Calu3 (cell line): ENCODE measurements around the gene ADAD1. TPM values are rescaled to one million over a fixed set of nuclear protein-coding genes. Genes with fewer than 3 reads are reported as not detected.

Experiments
- Bru-seq: library from RNA; stranded (reverse); fragments of 400-500 nt; gene quantifications from one replicate; lab custom pipeline; 2021; lab: Mats Ljungman, UMichigan
- BruChase-seq, 2 experiments: library from RNA; stranded (reverse); fragments of 400-500 nt; gene quantifications; one replicate each; lab custom pipeline; 2021; lab: Mats Ljungman, UMichigan
- BruUV-seq: library from RNA; stranded (reverse); fragments of 400-500 nt; replicated peaks from 2 replicates; lab custom pipeline; 2021; lab: Mats Ljungman, UMichigan
- CTCF ChIA-PET: fragments of 300-600 bp; sonication (Branson Sonifier 250); formaldehyde crosslinking; loops from one replicate; lab custom pipeline; 2022; ENCODE audit warnings: antibody characterized with exemption; lab: Charles Lee
- DNase-seq: peaks from one replicate; pipeline ENCODE4 v3.0.0; 2022
- H3K27ac Mint-ChIP-seq: one replicate; pipeline ENCODE4 v1.8.0; 2022; ENCODE audit warnings: mixed read lengths; ENCODE audit not compliant: unreplicated experiment
- H3K27me3 Mint-ChIP-seq: one replicate; pipeline ENCODE4 v1.8.0; 2022; ENCODE audit warnings: mixed read lengths; ENCODE audit not compliant: unreplicated experiment
- H3K36me3 Mint-ChIP-seq: one replicate; pipeline ENCODE4 v1.8.0; 2022; ENCODE audit warnings: mild to moderate bottlenecking, moderate library complexity, mixed read lengths; ENCODE audit not compliant: insufficient read depth, unreplicated experiment
- H3K4me1 Mint-ChIP-seq: one replicate; pipeline ENCODE4 v1.8.0; 2022; ENCODE audit warnings: mild to moderate bottlenecking, low read depth, mixed read lengths; ENCODE audit not compliant: unreplicated experiment
- H3K4me3 Mint-ChIP-seq: one replicate; pipeline ENCODE4 v1.8.0; 2022; ENCODE audit warnings: mild to moderate bottlenecking, low read depth, moderate library complexity, mixed read lengths; ENCODE audit not compliant: unreplicated experiment
- H3K9me3 Mint-ChIP-seq: one replicate; pipeline ENCODE4 v1.8.0; 2022; ENCODE audit warnings: low read depth, mixed read lengths; ENCODE audit not compliant: unreplicated experiment
- CTCF ChIP-seq: fragments of 200-600 bp; IDR thresholded peaks from one replicate; pipeline ENCODE4 v1.8.0; 2022; ENCODE audit warnings: antibody characterized with exemption; ENCODE audit not compliant: unreplicated experiment
- intact Hi-C: fragments of 100-400 bp; cut with micrococcal nuclease; formaldehyde crosslinking; loops from one replicate; pipeline ENCODE4 v1.10.0; 2022; ENCODE audit not compliant: unreplicated experiment
- long read RNA-seq: library from polyadenylated mRNA; stranded (forward); transcript quantifications from one replicate; pipeline ENCODE4 v2.0.0, GENCODE V29; 2022
- total RNA-seq: library from RNA; stranded (reverse); gene quantifications from 2 replicates; pipeline ENCODE4 v1.2.3, GENCODE V29; 2022

ADAD1 gene
- not detected in 2 replicates for total RNA-seq
- percentile 7 among the genes with signal in this experiment for Bru-seq, nascent RNA
- BruChase-seq, experiment 1, labeled RNA remaining after a 6-hour chase, result percentile 2 among the genes with signal in this experiment
- percentile 2 among the genes with signal in this experiment for BruChase-seq, experiment 2, labeled RNA remaining after a 2-hour chase
- long read RNA-seq, result 0 reads

- no peak for TF ChIP-seq CTCF
- no peaks in the 10 kb centered on the region for H3K27me3 Mint-ChIP-seq
- DNase-seq, result no peak
- no peaks in the 10 kb centered on the region for H3K9me3 Mint-ChIP-seq
- CTCF ChIA-PET, result no interaction called here
- H3K27ac Mint-ChIP-seq, result no peak within 1 kb of the TSS
- intact Hi-C loops, result no loop called here
- no peaks in the 10 kb centered on the region for H3K4me1 Mint-ChIP-seq
- H3K36me3 Mint-ChIP-seq, result no peaks in the 10 kb centered on the region
- BruUV-seq, result no TSS peak
- no peak within 1 kb of the TSS for H3K4me3 Mint-ChIP-seq
Measured at GRCh38 chr4:122378711-122379110, at the start of gene ADAD1. Gene ADAD1 (plus strand): TSS chr4:122379011. CDS start chr4:122380070, 1,059 bp downstream.

GRCh38 chr4:122329876-122330565 lies 48.8 kb upstream of the ADAD1 start:
- Mint-ChIP-seq H3K4me1 (no peaks in the 10 kb centered on the region), H3K27me3 (no peaks in the 10 kb centered on the region), H3K9me3 (no peaks in the 10 kb centered on the region), H3K4me3 (no peak overlapping the region), H3K27ac (no peak overlapping the region), H3K36me3 (no peaks in the 10 kb centered on the region)
- intact Hi-C loops, result no loop called here
- no TSS peak for BruUV-seq
- no peak for TF ChIP-seq CTCF
- no peak for DNase-seq
- CTCF ChIA-PET, result no interaction called here

- no TSS peak for BruUV-seq
Measured at GRCh38 chr4:122331195-122331594, 47.6 kb upstream of the ADAD1 start.

GRCh38 chr4:122334828-122335227 lies 44.0 kb upstream of the ADAD1 start:
- no TSS peak for BruUV-seq
- H3K36me3 Mint-ChIP-seq, result no peaks in the 10 kb centered on the region
- intact Hi-C loops, result no loop called here
- no peaks in the 10 kb centered on the region for H3K9me3 Mint-ChIP-seq
- CTCF ChIA-PET, result no interaction called here
- H3K27ac Mint-ChIP-seq, result no peak overlapping the region
- no peak for TF ChIP-seq CTCF
- H3K4me1 Mint-ChIP-seq, result no peaks in the 10 kb centered on the region
- DNase-seq, result no peak
- H3K4me3 Mint-ChIP-seq, result no peak overlapping the region
- H3K27me3 Mint-ChIP-seq, result no peaks in the 10 kb centered on the region

More at GRCh38 chr4:122331195-122331594, 47.6 kb upstream of the ADAD1 start:
- H3K4me3 Mint-ChIP-seq, result no peak overlapping the region
- no peaks in the 10 kb centered on the region for H3K9me3 Mint-ChIP-seq
- no peak for TF ChIP-seq CTCF
- intact Hi-C loops, result no loop called here
- H3K27ac Mint-ChIP-seq, result no peak overlapping the region
- H3K27me3 Mint-ChIP-seq, result no peaks in the 10 kb centered on the region
- no peaks in the 10 kb centered on the region for H3K36me3 Mint-ChIP-seq
- no peaks in the 10 kb centered on the region for H3K4me1 Mint-ChIP-seq
- DNase-seq, result no peak
- CTCF ChIA-PET, result no interaction called here
